A673 (cell line): ENCODE results near the gene SKOR1. TPM values are rescaled to one million over a fixed set of nuclear protein-coding genes. Genes with fewer than 3 reads are reported as not detected.

Experiments used
- BruUV-seq: library from RNA; stranded (reverse); fragments of 400-500 nt; replicated peaks from 2 replicates; lab custom pipeline; 2021; lab: Mats Ljungman, UMichigan
- CTCF ChIA-PET: fragments of 300-600 bp; sonication (Branson Sonifier 250); formaldehyde crosslinking; loops from one replicate; lab custom pipeline; 2022; ENCODE audit warnings: antibody characterized with exemption; lab: Charles Lee
- POLR2A ChIA-PET: fragments of 300-600 bp; sonication (Branson Sonifier 250); formaldehyde crosslinking; loops from one replicate; lab custom pipeline; 2022; ENCODE audit warnings: antibody characterized with exemption; ENCODE audit not compliant: low non-redundant PET; lab: Charles Lee
- DNase-seq: peaks from one replicate; pipeline ENCODE4 v3.0.0-alpha.2; 2015; ENCODE audit warnings: low spot score
- H3K27ac ChIP-seq: fragments of 200-600 bp; sonication (generic); 2 replicates; pipeline ENCODE4 v1.5.1; 2016; ENCODE audit warnings: mixed run types, low read depth, mild to moderate bottlenecking, mixed read lengths, antibody characterized with exemption, low read length; ENCODE audit not compliant: poor library complexity, severe bottlenecking
- H3K27me3 ChIP-seq: fragments of 200-600 bp; sonication (generic); replicated peaks from 2 replicates; pipeline ENCODE4 v1.6.1; 2017; ENCODE audit warnings: mixed run types, low read depth, mild to moderate bottlenecking, mixed read lengths, antibody characterized with exemption, low read length; ENCODE audit not compliant: insufficient read depth, poor library complexity
- H3K36me3 ChIP-seq: fragments of 200-600 bp; sonication (generic); 2 replicates; pipeline ENCODE4 v1.6.1; 2016; ENCODE audit warnings: mixed run types, mild to moderate bottlenecking, mixed read lengths, antibody characterized with exemption, low read length; ENCODE audit not compliant: insufficient read depth, poor library complexity, severe bottlenecking
- H3K4me1 ChIP-seq: fragments of 200-600 bp; sonication (generic); 2 replicates; pipeline ENCODE4 v1.6.1; 2017; ENCODE audit warnings: mixed run types, mild to moderate bottlenecking, mixed read lengths, antibody characterized with exemption, low read length; ENCODE audit not compliant: insufficient read depth, poor library complexity, severe bottlenecking
- H3K4me3 ChIP-seq: fragments of 200-600 bp; sonication (generic); 2 replicates; pipeline ENCODE4 v1.5.1; 2016; ENCODE audit warnings: low read depth, mixed run types, mild to moderate bottlenecking, mixed read lengths, low read length; ENCODE audit not compliant: poor library complexity, severe bottlenecking
- H3K9me3 ChIP-seq: fragments of 200-600 bp; sonication (generic); 2 replicates; pipeline ENCODE4 v1.6.1; 2016; ENCODE audit warnings: mixed run types, low read depth, mild to moderate bottlenecking, mixed read lengths, antibody characterized with exemption, low read length; ENCODE audit not compliant: poor library complexity, severe bottlenecking
- CTCF ChIP-seq: fragments of 300-800, 200-600 bp; sonication (generic); conservative IDR thresholded peaks from 2 replicates; pipeline ENCODE4 v1.5.1; 2017; ENCODE audit warnings: low read depth, mild to moderate bottlenecking, antibody characterized with exemption, low read length, moderate library complexity, mixed read lengths
- EZH2 ChIP-seq: fragments of 200-600 bp; sonication (generic); IDR thresholded peaks from 2 replicates; pipeline ENCODE4 v1.6.1; 2017; ENCODE audit warnings: borderline replicate concordance, low read depth, mild to moderate bottlenecking, mixed read lengths, antibody characterized with exemption, low read length; ENCODE audit not compliant: poor library complexity, severe bottlenecking
- intact Hi-C: fragments of 100-400 bp; cut with micrococcal nuclease; formaldehyde crosslinking; loops from one replicate; pipeline ENCODE4 v1.10.0; 2022; ENCODE audit not compliant: unreplicated experiment
- total RNA-seq: library from RNA; stranded (reverse); gene quantifications from 2 replicates; pipeline ENCODE4 v1.2.3, GENCODE V29; 2021

SKOR1 gene
- total RNA-seq, 1 experiment from 2014 or later: 0.21 TPM

GRCh38 chr15:67884009-67884408 is 58.7 kb downstream of the SKOR1 start:
- H3K9me3 ChIP-seq: no peaks in the 10 kb centered on the region
- no peak overlapping the region for H3K27ac ChIP-seq
- BruUV-seq: no TSS peak
- H3K4me1 ChIP-seq: peaks cover 35% of the 10 kb centered on the region
- POLR2A ChIA-PET: no interaction called here
- intact Hi-C loops: no loop called here
- no peaks in the 10 kb centered on the region for H3K36me3 ChIP-seq
- CTCF ChIA-PET: interaction anchor here (0.9 kb wide), 1 partner anchor 21 kb away, joined by 3 read pairs; no protein-coding TSS in a partner anchor
- H3K27me3 ChIP-seq: no peaks in the 10 kb centered on the region
- no peak for DNase-seq
- TF ChIP-seq CTCF (no peak), EZH2 (no peak)
- peak overlapping the region; percentile 49 for H3K4me3 ChIP-seq

Other genes starting within 250 kb of the SKOR1 start
- gene RNU6-1, start 14.5 kb downstream of the SKOR1 start, total RNA-seq: not detected in 2 replicates
- 37.5 and 40.2 TPM in 2 replicates for gene PIAS1, start 228.8 kb downstream of the SKOR1 start, total RNA-seq